AML-193 (cell line): ENCODE measurements around the gene FBXO5.

ENCODE experiments used
- DNase-seq, 2 experiments: peaks; one replicate each; lab custom pipeline; 2025; lab: John Stamatoyannopoulos, UW

Gene FBXO5

DNA sequence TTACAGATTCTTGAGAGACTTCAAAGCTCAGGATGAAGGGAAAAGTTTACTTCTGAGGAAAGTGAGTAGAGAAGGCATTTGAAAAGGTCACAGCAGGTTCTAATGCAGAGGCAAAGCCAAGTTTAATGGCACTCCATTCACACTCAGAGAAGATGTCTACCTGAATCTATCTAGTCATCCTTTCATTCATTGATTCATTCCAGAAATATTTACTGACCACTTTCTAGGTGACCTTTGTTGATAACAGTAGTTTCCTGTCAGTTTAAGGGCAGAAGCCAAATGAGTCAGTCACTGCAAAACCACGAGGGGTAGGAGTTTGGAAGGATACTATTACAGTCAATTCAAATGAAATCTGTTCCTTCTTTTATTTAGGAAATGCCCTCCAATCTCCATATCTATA, 30.8 kb downstream of the FBXO5 start:
- DNase-seq: no peak

DNA sequence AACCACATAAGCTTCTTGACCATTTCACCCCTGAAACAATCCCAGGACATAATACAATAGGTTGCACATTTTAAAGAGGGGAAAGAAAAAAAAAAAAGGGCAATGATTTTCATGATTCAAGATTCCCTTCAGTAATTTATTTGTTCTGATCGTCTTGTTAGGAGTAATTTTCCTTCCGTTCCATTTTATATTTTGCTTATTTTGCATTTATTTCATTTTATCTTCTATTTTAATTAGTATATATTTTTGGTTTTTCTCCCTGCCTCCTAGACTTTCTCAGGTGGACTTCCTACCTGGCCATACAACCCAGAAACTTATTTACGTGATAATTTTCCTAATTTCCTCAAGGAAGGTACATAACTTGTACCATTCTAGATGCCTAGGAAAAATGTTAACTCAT, 32.6 kb downstream of the FBXO5 start:
- no peak for DNase-seq

DNA sequence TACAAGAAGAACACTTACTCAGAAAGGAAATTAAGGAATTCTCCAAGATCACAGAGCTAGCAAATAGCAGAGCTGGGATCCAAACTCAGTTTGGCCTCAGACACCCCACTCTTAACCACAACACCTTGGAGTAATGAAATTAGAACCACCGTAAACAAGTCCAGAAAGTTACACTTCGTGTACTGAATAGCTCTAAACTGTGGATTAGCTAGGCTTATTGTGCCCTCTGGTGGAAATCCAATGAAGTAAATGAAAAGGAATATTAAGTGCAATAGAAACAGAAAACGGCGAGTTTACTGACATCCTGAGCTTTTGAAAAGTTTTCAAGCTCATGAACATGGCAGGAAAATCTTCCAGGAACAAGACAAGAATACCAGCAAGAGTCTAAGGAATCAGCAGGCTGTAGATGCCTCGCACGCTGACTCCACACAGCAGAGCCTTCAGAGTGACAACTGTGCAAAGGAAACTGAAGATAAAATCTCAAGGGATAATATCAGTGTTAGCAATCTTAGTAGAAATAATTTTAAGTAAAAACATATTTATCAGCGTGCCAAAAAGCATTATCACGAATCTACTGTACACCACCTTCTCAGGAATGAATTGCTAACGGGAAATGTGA, 34.6 kb downstream of the FBXO5 start:
- peak; percentile 54 to 69 for DNase-seq

DNA sequence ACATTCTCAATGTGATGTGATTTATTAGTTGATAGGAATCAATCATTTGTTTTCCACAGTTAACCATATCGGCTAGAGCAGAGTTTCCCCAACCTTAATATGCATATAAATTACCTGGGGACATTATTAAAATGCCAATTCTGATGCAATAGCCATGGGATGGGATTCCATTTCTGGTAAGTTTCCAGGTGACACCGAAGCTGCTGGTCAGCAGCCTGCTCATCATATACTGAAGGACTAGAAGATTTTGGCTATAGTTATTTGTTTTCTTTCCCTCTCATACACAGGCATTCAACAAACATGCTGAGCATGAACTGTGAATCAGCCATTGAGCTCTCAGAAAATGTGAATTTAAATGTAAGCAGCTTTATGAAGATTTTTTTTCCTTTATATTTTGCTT, 35.8 kb downstream of the FBXO5 start:
- no peak for DNase-seq

DNA sequence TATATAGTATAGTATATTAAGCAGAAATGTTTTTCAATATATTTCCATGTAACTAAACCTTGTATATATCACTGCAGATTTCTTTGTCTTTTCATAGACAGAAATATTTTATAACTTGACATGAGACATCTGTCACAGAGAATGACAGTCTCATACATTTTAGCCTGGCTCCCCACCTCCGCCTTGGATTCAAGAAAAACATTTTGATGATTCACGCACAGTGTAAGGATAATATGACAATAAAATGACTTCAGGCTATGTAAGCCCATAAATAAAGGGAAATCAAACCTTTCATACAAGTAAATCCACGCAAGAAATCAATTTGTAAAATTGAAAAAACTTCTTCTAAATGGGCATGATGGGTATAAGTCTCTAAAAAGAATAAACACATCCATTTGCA, 36.4 kb downstream of the FBXO5 start:
- no peak for DNase-seq

DNA sequence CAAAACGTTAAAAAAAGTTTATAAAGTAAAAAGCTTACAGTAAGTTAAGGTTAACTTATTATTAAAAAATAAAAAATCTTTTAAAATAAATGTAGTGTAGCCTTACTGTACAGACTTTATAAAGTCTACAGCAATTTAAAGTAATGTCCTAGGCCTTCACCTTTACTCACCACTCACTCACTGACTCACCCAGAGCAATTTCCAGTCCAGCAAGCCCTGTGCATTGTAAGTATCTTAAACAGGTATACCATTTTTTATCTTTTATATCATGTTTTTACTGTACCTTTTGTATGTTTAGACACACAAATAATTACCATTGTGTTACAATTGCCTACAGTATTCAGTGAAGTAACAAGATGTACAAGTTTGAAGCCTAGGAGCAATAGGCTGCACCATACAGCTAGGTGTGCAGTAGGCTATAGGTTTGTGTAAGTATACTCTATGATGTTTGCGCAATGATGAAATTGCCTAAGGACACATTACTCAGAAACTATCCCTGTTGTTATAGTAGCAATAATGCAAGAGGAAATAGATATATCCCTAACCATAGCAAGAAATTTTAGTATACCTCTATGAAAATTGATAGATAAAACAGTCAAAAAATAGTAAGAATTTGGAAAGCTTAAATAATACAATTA, 39.5 kb downstream of the FBXO5 start:
- DNase-seq: peak; percentile 37 to 51

DNA sequence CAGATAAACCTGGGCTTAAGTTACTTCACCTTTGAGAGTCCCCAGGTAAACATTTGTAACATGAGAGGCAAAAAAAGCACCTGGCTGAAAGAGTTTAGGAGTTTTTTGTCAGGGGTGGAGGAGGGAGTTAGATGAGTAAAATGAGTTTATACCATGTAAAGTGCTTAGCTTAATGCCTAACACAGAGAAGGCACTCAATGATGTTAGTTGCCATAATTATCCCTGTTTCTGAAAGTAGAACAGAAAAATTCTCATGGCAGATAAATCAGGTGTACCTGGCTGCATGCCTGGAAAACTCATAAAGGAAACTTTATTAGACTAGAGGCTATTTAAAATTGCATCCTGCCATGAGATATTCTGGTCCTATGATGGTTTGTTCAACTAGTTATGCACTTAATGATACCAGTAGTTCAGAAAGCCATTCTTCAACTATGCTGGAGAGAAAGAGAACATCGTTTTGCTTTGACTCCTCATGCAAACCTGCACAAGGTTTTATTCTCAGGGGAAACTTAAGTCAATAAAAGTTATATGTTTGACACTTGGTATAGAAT, 40.4 kb downstream of the FBXO5 start:
- DNase-seq: no peak

DNA sequence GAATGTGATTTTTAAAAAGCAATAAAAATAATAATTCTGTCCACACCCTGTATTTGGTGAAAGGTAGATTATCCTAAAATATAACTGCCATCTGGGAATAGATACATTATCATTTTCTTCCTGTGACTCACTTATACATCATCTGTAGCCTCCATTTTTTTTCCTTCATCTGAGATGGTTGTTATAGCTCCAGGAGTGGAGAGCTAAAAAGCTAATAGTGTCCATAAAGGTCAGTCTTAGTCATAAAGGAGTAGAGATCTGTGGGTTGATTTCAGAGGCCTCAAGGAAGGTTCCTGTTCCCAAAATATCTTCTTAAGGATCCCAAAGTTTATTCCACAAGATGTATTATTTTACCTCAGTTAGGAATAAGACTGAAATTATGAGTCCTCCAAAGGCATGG, 41.1 kb downstream of the FBXO5 start:
- no peak for DNase-seq

DNA sequence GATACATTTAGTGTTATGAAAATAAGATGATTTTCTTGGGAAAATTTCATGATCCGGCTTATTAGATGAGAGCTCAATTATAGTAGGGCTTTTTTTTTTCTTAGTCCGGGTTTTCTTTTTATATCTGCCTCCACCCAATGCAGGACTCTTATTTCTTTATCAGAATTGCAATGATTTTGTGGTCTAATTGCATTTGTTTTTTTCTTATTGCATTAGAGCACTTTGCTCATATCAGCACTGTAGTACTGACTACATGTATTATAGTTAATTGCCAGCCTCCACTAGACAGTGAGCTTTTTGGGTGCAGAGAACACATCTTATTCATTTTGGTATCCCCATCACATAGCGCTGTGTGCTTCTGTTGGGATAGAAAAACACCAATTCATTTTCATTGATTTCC, 50.0 kb downstream of the FBXO5 start:
- DNase-seq: no peak

DNA sequence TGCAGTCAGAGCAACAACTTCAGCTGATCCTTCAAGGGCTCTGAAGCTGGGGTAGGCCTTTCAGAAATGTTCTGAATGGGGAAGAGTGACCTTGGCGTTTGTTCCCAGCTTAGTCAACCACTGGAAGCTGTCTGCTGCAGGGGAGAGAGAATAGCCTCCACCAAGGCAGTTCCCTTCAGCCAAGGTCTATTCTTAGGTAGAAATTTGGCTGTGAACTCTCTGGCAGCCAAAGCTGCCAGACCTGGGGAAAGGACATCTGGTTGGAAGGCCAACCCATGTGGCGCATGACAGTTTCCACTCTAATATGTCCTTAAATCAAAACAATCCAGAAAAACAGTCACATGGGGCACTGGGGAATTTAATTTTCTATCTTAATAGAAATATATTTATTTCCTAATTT, 60.1 kb downstream of the FBXO5 start:
- DNase-seq: no peak
